Heart right ventricle (tissue), 16 donors: ENCODE measurements around the gene ZFR2. TPM values are rescaled to one million over a fixed set of nuclear protein-coding genes. Genes with fewer than 3 reads are reported as not detected.

ENCODE experiments used
- ATAC-seq, 8 donors: fragments of 200-7000 bp; cut with Tn5 transposase; one replicate each; pipeline ENCODE4 v1.9.1; 2020; ENCODE audit warnings: mild to moderate bottlenecking in 8 of 8, moderate library complexity in 8 of 8, moderate number of reproducible peaks in 1 of 8
- DNase-seq, 2 donors: peaks; one replicate each; pipeline ENCODE4 v3.0.0-alpha.2; 2020
- H3K27ac ChIP-seq, 10 donors: fragments of 200-600 bp; sonication (generic) in 2 of 10; one replicate each; pipeline versions ENCODE4 v1.5.0 to v1.8.0; 2020 to 2022; ENCODE audit warnings: mild to moderate bottlenecking in 3 of 10
- H3K27me3 ChIP-seq, 7 donors: fragments of 200-600 bp; one replicate each; pipeline ENCODE4 v1.8.0; 2021 to 2022; ENCODE audit warnings: mild to moderate bottlenecking in 2 of 7
- H3K36me3 ChIP-seq, 9 donors: fragments of 200-600 bp; sonication (generic) in 1 of 9; one replicate each; pipeline versions ENCODE4 v1.5.0 to v1.8.0; 2020 to 2022; ENCODE audit warnings: mild to moderate bottlenecking in 2 of 9
- H3K4me1 ChIP-seq, 9 donors: fragments of 200-600 bp; sonication (generic) in 1 of 9; one replicate each; pipeline versions ENCODE4 v1.5.0 to v1.8.0; 2020 to 2022; ENCODE audit warnings: mild to moderate bottlenecking in 4 of 9
- H3K4me3 ChIP-seq, 10 donors: fragments of 200-600 bp; sonication (generic) in 2 of 10; one replicate each; pipeline versions ENCODE4 v1.5.0 to v1.8.0; 2020 to 2022; ENCODE audit warnings: mild to moderate bottlenecking in 7 of 10, moderate library complexity in 2 of 10
- H3K9me3 ChIP-seq, 11 donors: fragments of 200-600 bp in 10 of 11; sonication (generic) in 2 of 11; one replicate each; pipeline versions ENCODE4 v1.5.0 to v1.8.0; 2013 to 2022; ENCODE audit warnings: mild to moderate bottlenecking in 2 of 11, control low read depth in 1 of 11, moderate library complexity in 1 of 11
- CTCF ChIP-seq, 9 donors: fragments of 200-600 bp; sonication (generic) in 2 of 9; IDR thresholded peaks; one replicate each; pipeline versions ENCODE4 v1.5.0 to v1.8.0; 2021 to 2022; ENCODE audit warnings: antibody characterized with exemption in 9 of 9, mild to moderate bottlenecking in 5 of 9, moderate library complexity in 1 of 9
- WGBS, 2 donors: extraction: QIAGEN DNeasy Blood & Tissue Kit; methylation state at CpG; one replicate each; pipeline ENCODE4 v1.1.7; 2013; ENCODE audit warnings: inconsistent platforms in 1 of 2; 5-methylcytosine and 5-hydroxymethylcytosine counted together
- intact Hi-C, 10 donors: fragments of 100-400 bp; cut with DNase I; formaldehyde crosslinking; loops; one replicate each; pipeline versions ENCODE4 v1.11.1 to v1.14.2; 2022
- long read RNA-seq, 3 donors: library from polyadenylated mRNA; unstranded; transcript quantifications; one replicate each; pipeline ENCODE4 v2.0.0, GENCODE V29; 2020 to 2021
- polyA plus RNA-seq, 2 donors: library from polyadenylated mRNA; stranded (reverse); fragments of 200-250 nt; gene quantifications; one replicate each; pipeline ENCODE4 v1.2.3, GENCODE V29; 2013
- total RNA-seq, 10 donors: library from RNA; stranded (reverse); fragmentation: NEBNext Ultra II Directional in 3 of 10; extraction: Animal tissue kit (Norgen Biotek cat#: 25700) in 3 of 10; gene quantifications; one replicate each; pipeline versions ENCODE4 v1.2.1 to v1.2.4, GENCODE V29; 2021 to 2023
- donor health status: Arrhythmogenic right ventricular cardiomyopathy.
- donor health status: ischemic (EF 13 %, LVEDD 7.1; RV severe dilation, severe dysfunction).
- donor health status: healthy with polysubstance abuse.
- donor health status: DM: no; HTN: yes; CAD: no.
- donor health status: DM: no; HTN: no; CAD: no.
- donor health status: ischemic (EF 25% LVEDD 6.9; RV normal size, moderate dysfunction).
- donor health status: ischemic (EF 25% LVEDD 5.7; RV mildly dilated, moderate dysfunction).
- donor health status: healthy.
- donor health status: DM: yes; HTN: yes; CAD: no.
- donor health status: Ischemic cardiomyopathy.
- donor health status: ischemic (EF 35%, LVEDD 5.7; RV mildly dilated, moderate dysfunction).
- donor health status: nonischemic (EF 11% LVEDD 7.7; RV severe dilation, severe dysfunction).
- donor health status: DM: yes; HTN: yes; CAD: no.
- donor health status: PGD.
- donor health status: ischemic (EF 29% LVEDD 5.4; RV normal size, mild dysfunction).
- donor health status: nonischemic (EF 23%, LVEDD 6.1; RV moderate dilation, normal function).

ZFR2 gene
- total RNA-seq, result under 1 TPM in 2 of 10 donors, not detected in 8; 0.04 to 0.29 TPM
- polyA plus RNA-seq, result not detected
- long read RNA-seq, donor 1, result 0 reads
- long read RNA-seq, donor 2, result 0 reads
- long read RNA-seq, donor 3, result 0 reads

GRCh38 chr19:3868770-3869456 is at the start of gene ZFR2:
TSS of gene ZFR2 (minus strand) at chr19:3869038. CDS start at chr19:3869017, 21 bp downstream.
- DNase-seq, result no peak
- no peaks in the 10 kb centered on the region for H3K9me3 ChIP-seq
- H3K27me3 ChIP-seq, result peaks cover 19 to 79% (median 62%) of the 10 kb centered on the region in 7 donors
- H3K36me3 ChIP-seq, result no peaks in the 10 kb centered on the region
- H3K4me1 ChIP-seq, result peaks cover 0 to 5% (median 0%) of the 10 kb centered on the region in 9 donors
- H3K4me3 ChIP-seq, result no peak within 1 kb of the TSS
- intact Hi-C loops, result no loop called here
- H3K27ac ChIP-seq, result no peak within 1 kb of the TSS
- 8 to 9% methylated on average over 47 to 62 of the region's 62 CpGs for WGBS, 2 donors
- no peak for TF ChIP-seq CTCF (IDR thresholded peaks at IDR 0.05)
- ATAC-seq, result no peak

- no peak overlapping the region for H3K4me3 ChIP-seq
- TF ChIP-seq CTCF (IDR thresholded peaks at IDR 0.05), result no peak
- H3K27me3 ChIP-seq, result no peaks in the 10 kb centered on the region
- no peaks in the 10 kb centered on the region for H3K36me3 ChIP-seq
- DNase-seq (no peak), ATAC-seq (no peak)
- intact Hi-C loops, result no loop called here
- peaks cover 0 to 12% (median 0%) of the 10 kb centered on the region in 11 donors for H3K9me3 ChIP-seq
- H3K27ac ChIP-seq, result no peak overlapping the region
- 92 to 96% methylated on average over 5 of the region's 5 CpGs for WGBS, 2 donors
- no peaks in the 10 kb centered on the region for H3K4me1 ChIP-seq
These were observed 47.2 kb upstream of the ZFR2 start for GRCh38 chr19:3916033-3916432.

GRCh38 chr19:3914199-3914598 is 45.4 kb upstream of the ZFR2 start:
- no peak overlapping the region for H3K27ac ChIP-seq
- no peaks in the 10 kb centered on the region for H3K27me3 ChIP-seq
- no peaks in the 10 kb centered on the region for H3K4me1 ChIP-seq
- no peak for DNase-seq
- intact Hi-C loops, result no loop called here
- peaks cover 0 to 22% (median 8%) of the 10 kb centered on the region in 11 donors for H3K9me3 ChIP-seq
- no peak overlapping the region for H3K4me3 ChIP-seq
- WGBS, 2 donors, result 73 to 74% methylated on average over 8 to 9 of the region's 9 CpGs
- ATAC-seq, result no peak
- no peaks in the 10 kb centered on the region for H3K36me3 ChIP-seq
- TF ChIP-seq CTCF (IDR thresholded peaks at IDR 0.05), result no peak

- WGBS, 2 donors, result 100% methylated on average over 1 of the region's 1 CpG
- intact Hi-C loops, result no loop called here
These were observed 41.3 kb upstream of the ZFR2 start for GRCh38 chr19:3910105-3910504.

More at GRCh38 chr19:3910105-3910504, 41.3 kb upstream of the ZFR2 start:
- H3K27ac ChIP-seq, result no peak overlapping the region
- no peak for TF ChIP-seq CTCF (IDR thresholded peaks at IDR 0.05)
- DNase-seq, result no peak
- H3K36me3 ChIP-seq, result no peaks in the 10 kb centered on the region
- H3K9me3 ChIP-seq, result peaks cover 0 to 19% (median 8%) of the 10 kb centered on the region in 11 donors
- H3K4me1 ChIP-seq, result no peaks in the 10 kb centered on the region
- H3K27me3 ChIP-seq, result no peaks in the 10 kb centered on the region
- no peak for ATAC-seq
- no peak overlapping the region for H3K4me3 ChIP-seq
